HG03558 (cell line): Measurements from ENCODE around the gene PZP.

Source experiments
- ATAC-seq: cut with Tn5 transposase; IDR thresholded peaks from one replicate; pipeline ENCODE4 v1.9.1; 2021; ENCODE audit warnings: moderate number of reproducible peaks; ENCODE audit not compliant: unreplicated experiment; ENCODE audit errors: extremely low read depth

PZP gene

GRCh38 chr12:9106610-9107541 lies 101.3 kb downstream of the PZP start:
- ATAC-seq: no peak

DNA sequence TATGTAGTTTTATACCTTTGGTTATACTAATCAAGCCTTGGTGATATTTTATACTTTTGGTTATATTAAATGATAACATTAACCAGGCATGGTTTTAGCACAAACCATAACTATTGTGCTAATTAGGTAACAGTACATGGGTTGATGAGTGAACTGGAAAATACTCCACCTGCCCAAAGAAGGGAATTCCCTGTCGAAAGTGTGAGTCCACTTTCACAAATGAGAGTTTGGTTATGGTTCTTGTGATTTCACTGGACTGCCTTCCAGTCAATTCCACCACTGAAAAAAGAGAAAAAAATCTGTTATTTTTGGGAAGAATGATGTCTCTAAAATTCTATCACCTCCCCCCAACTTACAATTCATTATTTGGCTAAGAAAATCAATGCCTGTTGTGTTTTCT lies 102.1 kb downstream of the PZP start:
- no peak for ATAC-seq

DNA sequence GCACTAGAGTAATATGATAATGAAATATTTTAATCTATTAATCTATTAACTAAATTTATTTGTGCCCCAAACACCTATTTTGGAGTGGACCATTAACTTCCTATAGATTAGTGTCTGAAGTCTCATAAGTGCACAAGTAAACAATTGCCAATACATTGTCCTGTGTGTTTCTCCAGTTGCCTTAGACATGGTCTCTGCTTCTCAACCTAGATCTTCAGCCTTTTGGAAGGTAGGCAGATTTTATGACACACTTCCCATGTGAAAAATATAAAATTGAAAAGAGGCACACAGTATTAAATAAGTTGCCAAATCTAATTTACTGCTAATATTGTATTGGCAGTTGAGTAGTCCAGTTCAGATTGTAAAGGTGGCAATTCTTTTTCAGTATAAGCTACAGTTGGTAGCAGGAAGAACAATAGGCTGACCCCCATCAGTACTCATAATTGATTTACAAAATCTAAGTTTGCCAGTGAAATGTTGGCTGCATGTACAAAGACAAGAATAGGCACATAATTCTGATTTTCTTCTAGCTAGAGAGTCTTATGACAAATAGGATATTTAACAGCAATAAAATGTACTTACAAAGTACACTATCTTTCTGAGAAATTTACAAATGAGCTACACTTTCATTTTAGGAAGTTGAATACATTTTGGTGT lies 103.3 kb downstream of the PZP start:
- no peak for ATAC-seq

- no peak for ATAC-seq
Measured at GRCh38 chr12:9104087-9104486, 104.1 kb downstream of the PZP start.

- ATAC-seq: no peak
Measured at GRCh38 chr12:9103050-9103849, 104.9 kb downstream of the PZP start.

- no peak for ATAC-seq
Measured at GRCh38 chr12:9101018-9101687, 107.0 kb downstream of the PZP start.

- no peak for ATAC-seq
Measured at GRCh38 chr12:9099552-9100190, 108.5 kb downstream of the PZP start.
